Loucy (cell line): ENCODE results near the gene RMC1.

Source experiments
- H2AFZ ChIP-seq: fragments of 200-600 bp; sonication (generic); 2 replicates; pipeline ENCODE4 v1.6.0; 2016; ENCODE audit warnings: antibody characterized with exemption, mild to moderate bottlenecking, low read length, moderate library complexity
- H3F3A ChIP-seq: fragments of 200-600 bp; 2 replicates; pipeline ENCODE4 v1.6.0; 2016; ENCODE audit warnings: antibody characterized with exemption, low read depth, mild to moderate bottlenecking
- H3K27me3 ChIP-seq: fragments of 200-600 bp; sonication (generic); 2 replicates; pipeline ENCODE4 v1.6.1; 2014; ENCODE audit warnings: low read length, mild to moderate bottlenecking; ENCODE audit not compliant: insufficient read depth, poor library complexity, severe bottlenecking
- H3K36me3 ChIP-seq: fragments of 200-600 bp; sonication (generic); 2 replicates; pipeline ENCODE4 v1.6.1; 2016; ENCODE audit warnings: low read length; ENCODE audit not compliant: insufficient read depth
- H3K4me1 ChIP-seq: fragments of 200-600 bp; sonication (generic); 2 replicates; pipeline ENCODE4 v1.5.1; 2014; ENCODE audit warnings: low read length, mild to moderate bottlenecking; ENCODE audit not compliant: insufficient read depth, poor library complexity, severe bottlenecking
- H3K4me2 ChIP-seq: fragments of 200-600 bp; sonication (generic); 2 replicates; pipeline ENCODE4 v1.6.0; 2014; ENCODE audit warnings: antibody characterized with exemption, low read length, low read depth, mild to moderate bottlenecking; ENCODE audit not compliant: poor library complexity, severe bottlenecking
- H3K4me3 ChIP-seq: fragments of 200-600 bp; sonication (generic); 2 replicates; pipeline ENCODE4 v1.5.1; 2014; ENCODE audit warnings: low read length, mild to moderate bottlenecking, mixed read lengths; ENCODE audit not compliant: poor library complexity, severe bottlenecking
- H3K79me2 ChIP-seq: fragments of 200-600 bp; sonication (generic); 2 replicates; pipeline ENCODE4 v1.6.1; 2014; ENCODE audit warnings: low read length; ENCODE audit not compliant: insufficient read depth
- H3K9ac ChIP-seq: fragments of 200-600 bp; sonication (generic); 2 replicates; pipeline ENCODE4 v1.6.0; 2014; ENCODE audit warnings: mild to moderate bottlenecking, low read depth, low read length, moderate library complexity; ENCODE audit not compliant: poor library complexity, severe bottlenecking
- H3K9me2 ChIP-seq: fragments of 200-600 bp; sonication (generic); replicated peaks from 2 replicates; pipeline ENCODE4 v1.6.1; 2016; ENCODE audit warnings: low read depth, low read length, mixed read lengths
- H3K9me3 ChIP-seq: fragments of 200-600 bp; sonication (generic); 2 replicates; pipeline ENCODE4 v1.6.1; 2014; ENCODE audit warnings: mild to moderate bottlenecking, antibody characterized with exemption, low read length, low read depth; ENCODE audit not compliant: insufficient read depth
- H4K20me1 ChIP-seq: fragments of 200-600 bp; sonication (generic); 2 replicates; pipeline ENCODE4 v1.6.0; 2014; ENCODE audit warnings: antibody characterized with exemption, low read length, mild to moderate bottlenecking; ENCODE audit not compliant: insufficient read depth, poor library complexity, severe bottlenecking
- CTCF ChIP-seq: fragments of 200-600 bp; sonication (generic); conservative IDR thresholded peaks from 2 replicates; pipeline ENCODE4 v1.5.1; 2014; ENCODE audit warnings: mild to moderate bottlenecking, antibody characterized with exemption, low read length
- EZH2phosphoT487 ChIP-seq: fragments of 200-600 bp; IDR thresholded peaks from 2 replicates; pipeline ENCODE4 v1.6.1; 2018; ENCODE audit warnings: antibody characterized with exemption, mild to moderate bottlenecking, moderate library complexity, borderline replicate concordance

Gene RMC1

GRCh38 chr18:23537274-23537673 lies 34.0 kb downstream of the RMC1 start:
- peaks cover 83% of the 10 kb centered on the region for H3K36me3 ChIP-seq
- no peak overlapping the region for H3K4me2 ChIP-seq

GRCh38 chr18:23538001-23538400 lies 34.7 kb downstream of the RMC1 start:
- Histone ChIP-seq H3K79me2 (no peaks in the 10 kb centered on the region), H3K9ac (no peak overlapping the region), H3K27me3 (no peaks in the 10 kb centered on the region), H3K9me2 (no peaks in the 10 kb centered on the region), H3K4me1 (peaks cover 18% of the 10 kb centered on the region), H3F3A (no peaks in the 10 kb centered on the region; the same call in 1 of the 2 replicates), H4K20me1 (no peaks in the 10 kb centered on the region), H3K4me2 (no peak overlapping the region), H3K36me3 (peaks cover 83% of the 10 kb centered on the region), H2AFZ (no peak overlapping the region), H3K9me3 (no peaks in the 10 kb centered on the region), H3K4me3 (no peak overlapping the region)
- TF ChIP-seq CTCF: no peak
- no peak for TF ChIP-seq EZH2phosphoT487

More at GRCh38 chr18:23537274-23537673, 34.0 kb downstream of the RMC1 start:
- Histone ChIP-seq H3K9me3 (no peaks in the 10 kb centered on the region), H3K4me3 (no peak overlapping the region), H2AFZ (no peak overlapping the region), H3K27me3 (no peaks in the 10 kb centered on the region), H3K4me1 (peaks cover 18% of the 10 kb centered on the region), H3F3A (no peaks in the 10 kb centered on the region; the same call in 1 of the 2 replicates), H3K9ac (no peak overlapping the region), H4K20me1 (no peaks in the 10 kb centered on the region), H3K79me2 (no peaks in the 10 kb centered on the region), H3K9me2 (no peaks in the 10 kb centered on the region)
- TF ChIP-seq EZH2phosphoT487: no peak
- TF ChIP-seq CTCF: no peak

- Histone ChIP-seq H2AFZ (no peak overlapping the region), H3K36me3 (peaks cover 82% of the 10 kb centered on the region), H3K4me2 (no peak overlapping the region), H3K9me3 (no peaks in the 10 kb centered on the region), H3K9me2 (no peaks in the 10 kb centered on the region), H3K9ac (no peak overlapping the region), H4K20me1 (no peaks in the 10 kb centered on the region), H3K79me2 (no peaks in the 10 kb centered on the region), H3K4me3 (no peak overlapping the region), H3K27me3 (no peaks in the 10 kb centered on the region), H3F3A (no peaks in the 10 kb centered on the region; the same call in 1 of the 2 replicates), H3K4me1 (peaks cover 18% of the 10 kb centered on the region)
- TF ChIP-seq CTCF (no peak), EZH2phosphoT487 (no peak)
Observed at GRCh38 chr18:23538870-23539269, 35.6 kb downstream of the RMC1 start.
